ENCODE data around the gene ABCC9.
"Not testable (repeated sequence)": the region's sequence is repeated elsewhere in the genome, so short reads cannot be mapped to it uniquely, and the experiment has no call there.

ABCC9 gene

GRCh38 chr12:21929972-21930371, 11.3 kb downstream of the ABCC9 start:
- DNase-seq = not testable (repeated sequence)

- no peak for DNase-seq
Observed at GRCh38 chr12:21925296-21925913, 15.8 kb downstream of the ABCC9 start.

GRCh38 chr12:21921436-21921835, 19.8 kb downstream of the ABCC9 start:
- no peak for DNase-seq

GRCh38 chr12:21918456-21918855, 22.8 kb downstream of the ABCC9 start:
- DNase-seq = no peak

- DNase-seq = no peak
Observed at GRCh38 chr12:21913823-21914222, 27.4 kb downstream of the ABCC9 start.

- no peak for DNase-seq
Observed at GRCh38 chr12:21912318-21912717, 28.9 kb downstream of the ABCC9 start.

GRCh38 chr12:21911832-21912231, 29.4 kb downstream of the ABCC9 start:
- DNase-seq = no peak

GRCh38 chr12:21910657-21911056, 30.6 kb downstream of the ABCC9 start:
- no peak for DNase-seq

- DNase-seq = no peak
Observed at GRCh38 chr12:21907948-21908837, 33.0 kb downstream of the ABCC9 start.

GRCh38 chr12:21906919-21907493, 34.2 kb downstream of the ABCC9 start:
- no peak for DNase-seq

- not testable (repeated sequence) for DNase-seq
Observed at GRCh38 chr12:21899532-21899931, 41.7 kb downstream of the ABCC9 start.

- no peak for DNase-seq
Observed at GRCh38 chr12:21895651-21896050, 45.6 kb downstream of the ABCC9 start.

GRCh38 chr12:21894792-21895595, 46.2 kb downstream of the ABCC9 start:
- DNase-seq = no peak

- DNase-seq = no peak
Observed at GRCh38 chr12:21893924-21894323, 47.3 kb downstream of the ABCC9 start.

GRCh38 chr12:21892341-21892740, 48.9 kb downstream of the ABCC9 start:
- DNase-seq = no peak

GRCh38 chr12:21891751-21892217, 49.4 kb downstream of the ABCC9 start:
- DNase-seq = no peak

- no peak for DNase-seq
Observed at GRCh38 chr12:21888276-21888863, 52.9 kb downstream of the ABCC9 start.

GRCh38 chr12:21884936-21885335, 56.3 kb downstream of the ABCC9 start:
- DNase-seq = no peak

- no peak for DNase-seq
Observed at GRCh38 chr12:21882635-21883034, 58.6 kb downstream of the ABCC9 start.

GRCh38 chr12:21881965-21882364, 59.3 kb downstream of the ABCC9 start:
- DNase-seq = no peak

- no peak for DNase-seq
Observed at GRCh38 chr12:21879312-21879711, 61.9 kb downstream of the ABCC9 start.

- no peak for DNase-seq
Observed at GRCh38 chr12:21877293-21877982, 63.8 kb downstream of the ABCC9 start.

Data from SHP77 (cell line).